Chondrocyte (in vitro differentiated cells): ENCODE data around the gene SAPCD2. TPM values are rescaled to one million over a fixed set of nuclear protein-coding genes. Genes with fewer than 3 reads are reported as not detected.

Experiments
- DNase-seq: peaks from one replicate; pipeline ENCODE4 v3.0.0; 2021; ENCODE audit warnings: mixed read lengths, low spot score
- H3K27ac Mint-ChIP-seq: one replicate; pipeline ENCODE4 v1.8.0; 2021; ENCODE audit warnings: mild to moderate bottlenecking, moderate library complexity, mixed read lengths; ENCODE audit not compliant: unreplicated experiment
- H3K27me3 Mint-ChIP-seq: 2 replicates; pipeline ENCODE4 v1.8.0; 2021; ENCODE audit warnings: low read depth, mixed read lengths
- H3K36me3 Mint-ChIP-seq: 2 replicates; pipeline ENCODE4 v1.8.0; 2021; ENCODE audit warnings: low read depth, mixed read lengths
- H3K4me1 Mint-ChIP-seq: 2 replicates; pipeline ENCODE4 v1.8.0; 2021; ENCODE audit warnings: low read depth, mild to moderate bottlenecking, mixed read lengths
- H3K4me3 Mint-ChIP-seq: one replicate; pipeline ENCODE4 v1.8.0; 2021; ENCODE audit warnings: mild to moderate bottlenecking, moderate library complexity, mixed read lengths; ENCODE audit not compliant: unreplicated experiment
- H3K9me3 Mint-ChIP-seq: 2 replicates; pipeline ENCODE4 v1.8.0; 2021; ENCODE audit warnings: low read depth, mixed read lengths
- total RNA-seq: library from RNA; stranded (reverse); gene quantifications from 3 replicates; pipeline ENCODE4 v1.2.1, GENCODE V29; 2021
- TF ChIP-seq, protein P1 (sequence below): fragments of 200-600 bp; sonication (generic); IDR thresholded peaks from 2 replicates; pipeline ENCODE4 v1.5.0; 2021; ENCODE audit warnings: antibody characterized with exemption, mild to moderate bottlenecking, moderate library complexity

The SAPCD2 gene
- total RNA-seq, 1 donor from 2014 or later = 2.5 TPM

DNA sequence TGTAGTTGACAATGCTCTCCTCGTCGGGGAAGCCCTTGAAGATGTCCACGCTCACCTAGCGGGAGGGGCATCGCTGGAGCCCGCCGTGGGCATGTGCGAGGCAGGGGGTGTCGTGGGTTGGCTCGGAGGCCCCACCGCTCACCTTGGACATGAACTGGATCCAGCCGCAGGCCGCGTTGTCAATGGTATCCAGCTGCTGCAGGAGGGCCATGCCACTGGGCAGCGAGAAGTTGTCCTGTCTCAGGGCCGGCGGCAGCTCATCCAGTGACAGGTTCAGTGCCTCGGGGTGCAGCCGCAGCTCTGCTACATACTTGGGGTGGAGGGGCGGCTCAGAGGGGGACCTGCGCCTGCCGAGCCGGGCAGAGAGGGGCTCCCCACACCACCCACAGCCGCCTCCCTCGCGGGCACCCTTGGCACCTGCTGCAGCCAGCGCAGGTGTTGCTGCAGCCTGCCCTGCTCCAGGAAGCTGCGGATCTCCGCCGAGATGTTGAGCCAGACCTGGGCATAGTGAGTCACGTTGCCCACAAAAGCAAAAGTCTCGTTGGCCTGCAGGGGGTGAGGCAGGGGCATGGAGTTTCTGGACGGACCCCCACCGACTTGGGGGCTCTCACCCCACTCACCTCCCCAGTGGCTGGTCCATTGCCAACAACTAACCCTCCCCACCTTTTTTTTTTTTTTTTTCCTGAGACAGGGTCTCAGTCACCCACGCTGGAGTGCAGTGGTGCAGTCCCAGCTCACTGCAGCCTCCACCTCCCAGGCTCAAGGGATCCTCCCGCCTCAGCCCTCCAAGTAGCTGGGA lies 51.4 kb downstream of the SAPCD2 start:
- Mint-ChIP-seq H3K4me1 (no peaks in the 10 kb centered on the region), H3K27ac (no peak overlapping the region), H3K27me3 (no peaks in the 10 kb centered on the region), H3K4me3 (no peak overlapping the region), H3K36me3 (peaks cover 9% of the 10 kb centered on the region), H3K9me3 (no peaks in the 10 kb centered on the region)
- no peak for DNase-seq
- TF ChIP-seq, protein P1, sequence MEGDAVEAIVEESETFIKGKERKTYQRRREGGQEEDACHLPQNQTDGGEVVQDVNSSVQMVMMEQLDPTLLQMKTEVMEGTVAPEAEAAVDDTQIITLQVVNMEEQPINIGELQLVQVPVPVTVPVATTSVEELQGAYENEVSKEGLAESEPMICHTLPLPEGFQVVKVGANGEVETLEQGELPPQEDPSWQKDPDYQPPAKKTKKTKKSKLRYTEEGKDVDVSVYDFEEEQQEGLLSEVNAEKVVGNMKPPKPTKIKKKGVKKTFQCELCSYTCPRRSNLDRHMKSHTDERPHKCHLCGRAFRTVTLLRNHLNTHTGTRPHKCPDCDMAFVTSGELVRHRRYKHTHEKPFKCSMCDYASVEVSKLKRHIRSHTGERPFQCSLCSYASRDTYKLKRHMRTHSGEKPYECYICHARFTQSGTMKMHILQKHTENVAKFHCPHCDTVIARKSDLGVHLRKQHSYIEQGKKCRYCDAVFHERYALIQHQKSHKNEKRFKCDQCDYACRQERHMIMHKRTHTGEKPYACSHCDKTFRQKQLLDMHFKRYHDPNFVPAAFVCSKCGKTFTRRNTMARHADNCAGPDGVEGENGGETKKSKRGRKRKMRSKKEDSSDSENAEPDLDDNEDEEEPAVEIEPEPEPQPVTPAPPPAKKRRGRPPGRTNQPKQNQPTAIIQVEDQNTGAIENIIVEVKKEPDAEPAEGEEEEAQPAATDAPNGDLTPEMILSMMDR = no peak

DNA sequence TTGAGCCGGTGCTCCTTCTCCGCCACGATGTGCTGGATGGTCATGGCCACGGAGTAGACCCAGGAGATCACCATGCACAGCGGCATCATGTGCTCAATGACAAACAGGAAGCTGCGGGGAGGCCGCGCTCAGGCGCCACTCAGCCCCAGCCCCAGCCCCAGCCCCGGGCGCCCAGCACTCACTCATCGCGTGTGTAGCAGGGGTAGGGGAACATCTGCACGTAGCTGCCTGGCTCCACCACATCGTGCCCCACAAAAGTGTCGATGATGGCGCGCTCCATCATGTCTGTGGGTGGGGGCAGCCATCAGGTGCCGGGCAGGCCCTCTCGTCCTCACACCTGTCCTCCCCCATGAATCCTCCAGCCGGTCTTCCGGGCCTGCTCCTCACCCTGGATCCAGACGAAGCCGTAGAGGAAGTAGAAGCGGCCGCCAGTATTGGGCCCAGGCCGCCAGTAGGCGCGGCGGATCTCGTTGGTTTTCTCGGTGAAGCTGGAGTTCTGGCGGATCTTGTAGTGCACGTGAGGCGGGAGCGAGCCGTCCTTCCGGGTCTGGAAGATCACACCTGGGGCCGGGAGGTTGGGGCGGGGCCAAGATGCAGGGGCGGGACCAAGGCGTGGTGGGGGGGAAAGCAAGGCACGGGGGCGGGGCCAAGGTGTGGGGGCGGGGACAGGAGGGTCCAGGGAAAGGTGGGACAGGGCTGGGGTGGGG lies 52.4 kb downstream of the SAPCD2 start:
- Mint-ChIP-seq H3K36me3 (peaks cover 9% of the 10 kb centered on the region), H3K4me1 (no peaks in the 10 kb centered on the region), H3K27me3 (no peaks in the 10 kb centered on the region), H3K27ac (no peak overlapping the region), H3K9me3 (no peaks in the 10 kb centered on the region), H3K4me3 (no peak overlapping the region)
- TF ChIP-seq, protein P1 = no peak
- no peak for DNase-seq

DNA sequence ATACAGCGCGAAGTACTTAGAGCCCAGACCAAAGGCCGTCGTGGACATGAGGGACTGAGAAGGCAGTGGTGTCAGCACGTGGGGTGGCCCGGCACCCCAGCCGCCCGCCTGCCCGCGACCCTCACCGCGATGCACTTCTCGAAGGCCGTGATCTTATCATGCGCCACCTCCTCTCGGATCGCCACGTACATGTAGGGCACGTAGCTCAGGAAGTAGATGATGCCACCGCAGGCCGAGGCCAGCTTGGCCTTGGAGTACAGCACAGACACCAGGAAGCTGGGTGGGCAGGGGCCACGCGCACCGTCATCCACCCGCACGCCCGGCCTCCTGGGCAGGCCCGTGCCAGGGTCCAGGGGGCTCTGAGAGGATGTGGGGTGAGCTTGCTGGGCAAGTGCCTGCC lies 53.3 kb downstream of the SAPCD2 start:
- peaks cover 11% of the 10 kb centered on the region for H3K36me3 Mint-ChIP-seq
- H3K27ac Mint-ChIP-seq = no peak overlapping the region
- H3K27me3 Mint-ChIP-seq = no peaks in the 10 kb centered on the region
- H3K9me3 Mint-ChIP-seq = no peaks in the 10 kb centered on the region
- no peaks in the 10 kb centered on the region for H3K4me1 Mint-ChIP-seq
- H3K4me3 Mint-ChIP-seq = no peak overlapping the region
- no peak for DNase-seq
- TF ChIP-seq, protein P1 = no peak

DNA sequence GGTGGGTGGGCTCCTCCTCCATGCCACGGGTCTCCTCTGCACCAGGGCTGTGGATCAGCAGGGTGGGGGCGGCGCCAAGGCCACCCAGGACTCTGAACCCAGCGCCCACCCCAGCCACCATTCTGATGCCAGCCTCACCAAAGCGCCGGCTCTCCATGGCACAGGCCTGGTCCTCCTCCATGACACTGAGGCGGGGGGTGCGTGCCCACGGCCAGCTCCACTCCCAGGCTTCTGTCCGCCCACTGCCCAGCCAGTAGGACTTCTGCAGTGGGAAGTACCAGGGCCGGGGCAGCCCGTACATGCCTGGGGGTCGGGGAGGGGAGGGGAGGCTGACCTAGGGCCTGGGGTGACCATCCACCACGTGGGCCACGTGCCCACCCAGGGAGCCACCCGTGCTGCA lies 53.9 kb downstream of the SAPCD2 start:
- no peaks in the 10 kb centered on the region for H3K4me1 Mint-ChIP-seq
- H3K4me3 Mint-ChIP-seq = no peak overlapping the region
- H3K36me3 Mint-ChIP-seq = peaks cover 14% of the 10 kb centered on the region
- H3K27me3 Mint-ChIP-seq = no peaks in the 10 kb centered on the region
- TF ChIP-seq, protein P1 = no peak
- no peaks in the 10 kb centered on the region for H3K9me3 Mint-ChIP-seq
- no peak overlapping the region for H3K27ac Mint-ChIP-seq
- DNase-seq = no peak

DNA sequence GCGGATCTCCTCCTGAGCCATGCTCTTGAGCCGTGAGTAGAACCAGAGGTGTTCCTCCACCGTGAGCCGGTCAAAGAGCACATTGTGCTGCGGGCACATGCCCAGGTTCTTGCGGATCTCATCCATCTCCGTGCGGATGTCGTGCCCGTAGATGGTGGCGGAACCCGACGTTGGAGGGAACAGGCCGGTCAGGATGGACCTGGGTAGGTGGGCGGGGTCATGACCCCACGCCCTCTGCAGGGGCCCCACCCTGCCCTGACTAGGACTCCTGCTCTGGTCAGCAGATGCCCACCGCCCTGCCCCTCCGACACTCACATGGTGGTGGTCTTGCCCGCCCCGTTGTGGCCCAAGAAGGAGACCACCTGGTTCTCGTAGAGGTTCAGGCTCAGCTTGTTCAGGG lies 54.4 kb downstream of the SAPCD2 start:
- TF ChIP-seq, protein P1 = no peak
- Mint-ChIP-seq H3K4me3 (no peak overlapping the region), H3K27ac (no peak overlapping the region), H3K36me3 (peaks cover 15% of the 10 kb centered on the region), H3K4me1 (no peaks in the 10 kb centered on the region), H3K27me3 (no peaks in the 10 kb centered on the region), H3K9me3 (no peaks in the 10 kb centered on the region)
- DNase-seq = no peak
